Keratinocyte (primary cell): ENCODE measurements around the gene TMEM151B.

Experiments
- EZH2 ChIP-seq: IDR thresholded peaks from one replicate; pipeline ENCODE4 v1.6.1; 2012; ENCODE audit warnings: inconsistent platforms, mild to moderate bottlenecking, low read length, moderate library complexity
- TF ChIP-seq, protein P1 (sequence below), 3 experiments: IDR thresholded peaks in 1 of 3; conservative IDR thresholded peaks in 1 of 3; optimal IDR thresholded peaks in 1 of 3; 2 replicates in 2 of 3; 3 replicates in 1 of 3; pipeline versions ENCODE3 to v1.5.1; 2011; ENCODE audit warnings: low read length in 3 of 3, mild to moderate bottlenecking in 3 of 3, moderate library complexity in 2 of 3, control low read depth in 1 of 3, inconsistent platforms in 1 of 3; ENCODE audit not compliant: insufficient read depth in 2 of 3; ENCODE audit errors: extremely low read depth in 1 of 3

DNA sequence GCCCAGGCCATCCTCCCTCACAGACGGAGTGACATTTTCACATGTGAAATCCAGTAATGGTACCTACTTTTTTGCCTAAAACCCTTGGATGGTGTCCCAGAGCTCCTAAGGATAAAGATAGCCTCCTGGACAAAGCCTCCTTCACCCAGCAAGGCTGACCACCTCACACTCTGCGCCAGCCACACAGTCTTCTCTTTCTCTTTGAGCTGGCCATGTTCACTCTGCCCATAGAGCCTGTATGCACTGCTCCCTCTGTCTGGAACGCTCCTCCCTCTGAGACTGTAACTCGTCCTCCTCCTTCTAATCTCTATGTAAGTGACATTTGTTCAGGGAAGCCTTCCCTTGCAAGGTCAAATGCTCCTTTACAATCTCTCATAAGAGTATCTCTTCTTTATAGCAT lies 14.6 kb downstream of the TMEM151B start:
- TF ChIP-seq, protein P1, sequence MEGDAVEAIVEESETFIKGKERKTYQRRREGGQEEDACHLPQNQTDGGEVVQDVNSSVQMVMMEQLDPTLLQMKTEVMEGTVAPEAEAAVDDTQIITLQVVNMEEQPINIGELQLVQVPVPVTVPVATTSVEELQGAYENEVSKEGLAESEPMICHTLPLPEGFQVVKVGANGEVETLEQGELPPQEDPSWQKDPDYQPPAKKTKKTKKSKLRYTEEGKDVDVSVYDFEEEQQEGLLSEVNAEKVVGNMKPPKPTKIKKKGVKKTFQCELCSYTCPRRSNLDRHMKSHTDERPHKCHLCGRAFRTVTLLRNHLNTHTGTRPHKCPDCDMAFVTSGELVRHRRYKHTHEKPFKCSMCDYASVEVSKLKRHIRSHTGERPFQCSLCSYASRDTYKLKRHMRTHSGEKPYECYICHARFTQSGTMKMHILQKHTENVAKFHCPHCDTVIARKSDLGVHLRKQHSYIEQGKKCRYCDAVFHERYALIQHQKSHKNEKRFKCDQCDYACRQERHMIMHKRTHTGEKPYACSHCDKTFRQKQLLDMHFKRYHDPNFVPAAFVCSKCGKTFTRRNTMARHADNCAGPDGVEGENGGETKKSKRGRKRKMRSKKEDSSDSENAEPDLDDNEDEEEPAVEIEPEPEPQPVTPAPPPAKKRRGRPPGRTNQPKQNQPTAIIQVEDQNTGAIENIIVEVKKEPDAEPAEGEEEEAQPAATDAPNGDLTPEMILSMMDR (optimal IDR thresholded peaks at IDR 0.05 in 1 of 3, IDR thresholded peaks at IDR 0.05 in 1 of 3, conservative IDR thresholded peaks at IDR 0.05 in 1 of 3; ENCODE audit: extremely low read depth in 1 of 3, insufficient read depth in 2 of 3, low read length in 3 of 3) = no peak
- TF ChIP-seq EZH2 = no peak
